Epithelial cell of alveolus of lung (primary cell): Measurements from ENCODE around the gene GPATCH8. TPM values are rescaled to one million over a fixed set of nuclear protein-coding genes. Genes with fewer than 3 reads are reported as not detected.

ENCODE experiments used
- total RNA-seq: library from RNA; depleted of rRNA; stranded (reverse); fragments of >200 nt; gene quantifications from 2 replicates; pipeline ENCODE4 v1.2.1, GENCODE V29; 2015

Gene GPATCH8
- 11.8 and 27.1 TPM in 2 replicates for total RNA-seq

DNA sequence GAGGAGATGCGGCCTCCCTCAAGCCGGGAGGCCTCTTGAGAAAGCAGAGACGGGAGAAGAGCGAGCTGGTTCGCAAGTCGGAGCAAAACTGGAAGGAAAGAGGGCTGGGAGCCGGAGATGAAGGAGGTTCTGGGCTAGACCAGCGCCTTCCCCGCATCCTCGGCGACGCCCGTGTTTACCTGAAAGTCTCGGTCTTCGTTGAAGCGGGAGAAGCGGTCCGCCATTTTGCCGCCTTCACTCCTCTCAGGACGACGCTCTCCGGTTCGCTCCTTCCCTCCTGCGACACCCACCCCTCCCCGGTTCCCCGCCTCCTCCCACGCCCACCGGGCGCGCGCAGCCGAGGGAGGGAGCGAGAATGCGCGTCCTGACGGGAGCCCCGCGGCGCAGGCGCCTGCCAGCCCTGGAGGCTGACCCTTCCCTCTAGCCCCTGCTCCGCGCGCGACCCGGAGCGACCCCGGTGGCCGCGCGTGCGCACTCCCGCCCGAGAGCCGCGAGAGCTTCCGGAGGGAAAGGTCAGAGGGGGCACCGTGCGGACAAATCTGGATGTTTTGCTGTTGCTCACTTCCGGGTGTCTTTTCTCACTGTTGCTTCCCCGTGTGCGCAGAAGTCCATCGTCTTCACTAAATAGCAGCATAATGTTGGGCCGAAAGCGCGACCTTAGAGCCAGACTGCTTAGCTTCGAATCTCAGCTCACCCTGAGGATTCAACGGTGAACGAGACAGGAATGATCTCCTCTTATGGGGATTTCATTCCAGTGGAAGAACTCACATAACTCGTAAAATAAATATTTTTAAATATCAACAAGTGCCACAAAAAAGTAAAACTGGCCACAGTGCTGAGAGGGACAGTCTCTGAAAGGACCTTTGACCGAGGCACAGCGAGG, at the start of gene GPATCH8:
TSS of gene GPATCH8 (minus strand) at position 260 of the 883 bp plus-strand sequence. CDS start at position 224, 36 bp downstream.

GRCh38 chr17:44389281-44389680, 113.9 kb downstream of the GPATCH8 start, which contains the start of gene ITGA2B:
Gene ITGA2B, minus strand, starts transcription at chr17:44389649. Its CDS starts 176 bp downstream, at chr17:44389473.

GRCh38 chr17:44363613-44364159, 139.5 kb downstream of the GPATCH8 start, which contains the start of gene FAM171A2:
Gene FAM171A2, minus strand, starts transcription at chr17:44363853. Its CDS starts 139 bp downstream, at chr17:44363714.

Other genes with a start within 250 kb of the GPATCH8 start
- not detected in 2 replicates for gene SLC4A1, start 235.3 kb downstream of the GPATCH8 start, total RNA-seq
- gene RUNDC3A, start 194.8 kb downstream of the GPATCH8 start, total RNA-seq, result not detected in 2 replicates
- gene SLC25A39, start 178.6 kb downstream of the GPATCH8 start, total RNA-seq, result 74.3 and 86.6 TPM in 2 replicates
- gene GRN, start 158.1 kb downstream of the GPATCH8 start, total RNA-seq, result 345 and 607 TPM in 2 replicates
- 7.9 and 23.6 TPM in 2 replicates for gene FAM171A2, start 139.6 kb downstream of the GPATCH8 start, total RNA-seq
- under 0.01 and 0.56 TPM in 2 replicates for gene ITGA2B, start 113.8 kb downstream of the GPATCH8 start, total RNA-seq
- 19.4 and 32.3 TPM in 2 replicates for gene FZD2, start 54.1 kb upstream of the GPATCH8 start, total RNA-seq
- gene MEIOC, start 153.1 kb upstream of the GPATCH8 start, total RNA-seq, result 0.13 TPM in 1 of 2 replicates, not detected in the other
- 20.6 and 21.2 TPM in 2 replicates for gene CCDC43, start 186.4 kb upstream of the GPATCH8 start, total RNA-seq
- 6.1 and 8.2 TPM in 2 replicates for gene DBF4B, start 205.3 kb upstream of the GPATCH8 start, total RNA-seq